Liver (tissue), 9 donors: Measurements from ENCODE around the gene LYPLAL1. TPM values are rescaled to one million over a fixed set of nuclear protein-coding genes. Genes with fewer than 3 reads are reported as not detected.

ENCODE experiments used
- DNase-seq: peaks from one replicate; pipeline ENCODE4 v3.0.0-alpha.2; 2017; ENCODE audit warnings: low spot score
- H3K27ac ChIP-seq, 2 donors: one replicate each; pipeline ENCODE4 v1.7.0; 2013; ENCODE audit warnings: inconsistent platforms in 2 of 2, low read length in 2 of 2, control low read depth in 1 of 2, low read depth in 1 of 2, mild to moderate bottlenecking in 1 of 2
- H3K27me3 ChIP-seq, 4 donors: one replicate each; pipeline versions ENCODE4 v1.6.1 to v1.7.0; 2013; ENCODE audit warnings: low read length in 3 of 4, inconsistent platforms in 1 of 4, mild to moderate bottlenecking in 1 of 4, moderate library complexity in 1 of 4; ENCODE audit not compliant: control insufficient read depth in 4 of 4, insufficient read depth in 4 of 4
- H3K36me3 ChIP-seq, 4 donors: one replicate each; pipeline versions ENCODE4 v1.6.1 to v1.7.0; 2013; ENCODE audit warnings: low read length in 3 of 4, mild to moderate bottlenecking in 3 of 4, low read depth in 1 of 4, moderate library complexity in 1 of 4; ENCODE audit not compliant: control insufficient read depth in 4 of 4, insufficient read depth in 3 of 4
- H3K4me1 ChIP-seq, 4 donors: one replicate each; pipeline versions ENCODE4 v1.6.1 to v1.7.0; 2013; ENCODE audit warnings: low read length in 3 of 4, mild to moderate bottlenecking in 3 of 4, moderate library complexity in 1 of 4; ENCODE audit not compliant: control insufficient read depth in 4 of 4, insufficient read depth in 4 of 4
- H3K4me3 ChIP-seq, 3 donors: one replicate each; pipeline versions ENCODE4 v1.6.1 to v1.7.0; 2013; ENCODE audit warnings: low read length in 3 of 3, control low read depth in 1 of 3, low read depth in 1 of 3, mild to moderate bottlenecking in 1 of 3
- H3K9ac ChIP-seq, 2 donors: one replicate each; pipeline ENCODE4 v1.7.0; 2013; ENCODE audit warnings: low read length in 2 of 2, mild to moderate bottlenecking in 2 of 2, moderate library complexity in 2 of 2, control low read depth in 1 of 2, low read depth in 1 of 2
- H3K9me3 ChIP-seq, 4 donors: one replicate each; pipeline versions ENCODE4 v1.6.1 to v1.7.0; 2013; ENCODE audit warnings: low read length in 3 of 4; ENCODE audit not compliant: control insufficient read depth in 4 of 4
- ATF3 ChIP-seq: IDR thresholded peaks from 2 replicates; pipeline ENCODE4 v1.6.1; 2016; ENCODE audit warnings: antibody characterized with exemption
- CTCF ChIP-seq: fragments of 150-350 bp; IDR thresholded peaks from 2 replicates; pipeline ENCODE4 v1.5.1; 2017; ENCODE audit warnings: improper control_type of control experiment, low read depth, low read length; ENCODE audit not compliant: missing input control
- EGR1 ChIP-seq, 2 donors: IDR thresholded peaks; 2 replicates each; pipeline ENCODE4 v1.6.1; 2016 to 2018; ENCODE audit warnings: antibody characterized with exemption in 2 of 2, low read depth in 2 of 2
- FOXA1 ChIP-seq: IDR thresholded peaks from 2 replicates; pipeline ENCODE4 v1.6.1; 2016; ENCODE audit warnings: antibody characterized with exemption
- FOXA2 ChIP-seq: IDR thresholded peaks from 2 replicates; pipeline ENCODE4 v1.6.1; 2016; ENCODE audit warnings: antibody characterized with exemption
- GABPA ChIP-seq, 2 donors: IDR thresholded peaks in 1 of 2; conservative IDR thresholded peaks in 1 of 2; 2 replicates each; pipeline ENCODE4 v1.6.1; 2016; ENCODE audit warnings: antibody characterized with exemption in 2 of 2, mild to moderate bottlenecking in 1 of 2, moderate library complexity in 1 of 2
- HNF4A ChIP-seq, 2 donors: conservative IDR thresholded peaks; 2 replicates each; pipeline ENCODE4 v1.6.1; 2016; ENCODE audit warnings: antibody characterized with exemption in 2 of 2, mild to moderate bottlenecking in 2 of 2
- HNF4G ChIP-seq: IDR thresholded peaks from 2 replicates; pipeline ENCODE4 v1.6.1; 2016; ENCODE audit warnings: antibody characterized with exemption
- JUND ChIP-seq, 2 donors: IDR thresholded peaks; 2 replicates each; pipeline ENCODE4 v1.6.1; 2016; ENCODE audit warnings: antibody characterized with exemption in 2 of 2
- MAX ChIP-seq: IDR thresholded peaks from 2 replicates; pipeline ENCODE4 v1.6.1; 2016; ENCODE audit warnings: antibody characterized with exemption
- NR2F2 ChIP-seq: IDR thresholded peaks from 2 replicates; pipeline ENCODE4 v1.6.1; 2016; ENCODE audit warnings: antibody characterized with exemption
- RAD21 ChIP-seq, 2 donors: IDR thresholded peaks; 2 replicates each; pipeline ENCODE4 v1.6.1; 2016; ENCODE audit warnings: antibody characterized with exemption in 2 of 2, mild to moderate bottlenecking in 2 of 2
- REST ChIP-seq: IDR thresholded peaks from 2 replicates; pipeline ENCODE4 v1.6.1; 2016; ENCODE audit warnings: antibody characterized with exemption, mild to moderate bottlenecking
- RXRA ChIP-seq, 2 donors: IDR thresholded peaks; 2 replicates each; pipeline ENCODE4 v1.6.1; 2017 to 2018; ENCODE audit warnings: antibody characterized with exemption in 2 of 2, mild to moderate bottlenecking in 1 of 2
- SP1 ChIP-seq: IDR thresholded peaks from 2 replicates; pipeline ENCODE4 v1.6.1; 2018; ENCODE audit warnings: antibody characterized with exemption, mild to moderate bottlenecking
- TAF1 ChIP-seq: conservative IDR thresholded peaks from 2 replicates; pipeline ENCODE4 v1.6.1; 2016; ENCODE audit warnings: antibody characterized with exemption, mild to moderate bottlenecking
- YY1 ChIP-seq: IDR thresholded peaks from 2 replicates; pipeline ENCODE4 v1.6.1; 2016; ENCODE audit warnings: antibody characterized with exemption, mild to moderate bottlenecking
- ZBTB33 ChIP-seq: IDR thresholded peaks from 2 replicates; pipeline ENCODE4 v1.6.1; 2016; ENCODE audit warnings: antibody characterized with exemption
- WGBS: extraction: QIAGEN DNeasy Blood & Tissue Kit; methylation state at CpG from one replicate; pipeline ENCODE4 v1.1.7; 2013; 5-methylcytosine and 5-hydroxymethylcytosine counted together
- polyA plus RNA-seq, 2 donors: library from polyadenylated mRNA; stranded (reverse) in 1 of 2; unstranded in 1 of 2; fragments of 200-250 nt in 1 of 2; fragments of >200 nt in 1 of 2; fragmentation: Nextera tagmentation in 1 of 2; extraction: Ambion mirVana in 1 of 2; gene quantifications; one replicate each; pipeline versions ENCODE4 v1.2.1 to v1.2.3, GENCODE V29; 2013 to 2015
- total RNA-seq, 2 donors: library from RNA; depleted of rRNA; stranded (reverse); fragments of >200 nt; gene quantifications; one replicate each; pipeline ENCODE4 v1.2.3, GENCODE V29; 2014
- donor health status: healthy.
- donor health status: healthy.
- donor health status: healthy.
- donor health status: healthy.
- donor health status: healthy.

The LYPLAL1 gene
- total and polyA plus RNA-seq, 4 donors = 10.3 to 57.4 (median 13.7) TPM

- Histone ChIP-seq H3K9ac (no peak overlapping the region), H3K9me3 (no peaks in the 10 kb centered on the region), H3K4me1 (peaks cover 0 to 5% (median 0%) of the 10 kb centered on the region in 4 donors), H3K4me3 (no peak overlapping the region), H3K27ac (no peak overlapping the region), H3K36me3 (no peaks in the 10 kb centered on the region), H3K27me3 (no peaks in the 10 kb centered on the region)
- TF ChIP-seq CTCF (no peak), NR2F2 (no peak), ATF3 (no peak), ZBTB33 (no peak), GABPA (IDR thresholded peaks at IDR 0.05 in 1 of 2, conservative IDR thresholded peaks at IDR 0.05 in 1 of 2) (no peak), TAF1 (no peak), FOXA1 (no peak), MAX (no peak), FOXA2 (no peak), JUND (IDR thresholded peaks at IDR 0.05) (no peak), EGR1 (IDR thresholded peaks at IDR 0.05; ENCODE audit: low read depth in 2 of 2) (no peak), SP1 (no peak), RXRA (IDR thresholded peaks at IDR 0.05) (no peak), HNF4A (conservative IDR thresholded peaks at IDR 0.05) (no peak), YY1 (no peak), REST (no peak), RAD21 (IDR thresholded peaks at IDR 0.05) (no peak), HNF4G (no peak)
- DNase-seq = no peak
- WGBS = 70% methylated on average over 3 of the region's 3 CpGs
Observed at GRCh38 chr1:219149953-219150352, 23.7 kb upstream of the LYPLAL1 start.
